Kidney epithelial cell (primary cell): ENCODE data around the gene NDUFV3. TPM values are rescaled to one million over a fixed set of nuclear protein-coding genes. Genes with fewer than 3 reads are reported as not detected.

ENCODE experiments used
- DNase-seq: peaks from one replicate; pipeline ENCODE4 v3.0.0-alpha.2; 2010; ENCODE audit warnings: low read depth
- H3K27me3 ChIP-seq: 2 replicates; pipeline ENCODE4 v1.6.0; 2011; ENCODE audit warnings: low read length; ENCODE audit not compliant: control insufficient read depth, insufficient read depth
- H3K36me3 ChIP-seq: 2 replicates; pipeline ENCODE4 v1.5.1; 2011; ENCODE audit warnings: low read length; ENCODE audit not compliant: control insufficient read depth, insufficient read depth
- H3K4me3 ChIP-seq: 2 replicates; pipeline ENCODE4 v1.5.1; 2011; ENCODE audit warnings: low read depth, mild to moderate bottlenecking, control low read depth, low read length
- CTCF ChIP-seq: IDR thresholded peaks from 2 replicates; pipeline ENCODE4 v1.5.1; 2011; ENCODE audit warnings: mild to moderate bottlenecking, moderate library complexity, low read length, control low read depth, inconsistent platforms; ENCODE audit not compliant: insufficient read depth, poor library complexity, severe bottlenecking
- total RNA-seq: library from RNA; depleted of rRNA; stranded (reverse); fragments of >200 nt; gene quantifications from 2 replicates; pipeline ENCODE4 v1.2.3, GENCODE V29; 2015

NDUFV3 gene
- total RNA-seq, 1 donor from 2014 or later: 32.8 TPM

DNA sequence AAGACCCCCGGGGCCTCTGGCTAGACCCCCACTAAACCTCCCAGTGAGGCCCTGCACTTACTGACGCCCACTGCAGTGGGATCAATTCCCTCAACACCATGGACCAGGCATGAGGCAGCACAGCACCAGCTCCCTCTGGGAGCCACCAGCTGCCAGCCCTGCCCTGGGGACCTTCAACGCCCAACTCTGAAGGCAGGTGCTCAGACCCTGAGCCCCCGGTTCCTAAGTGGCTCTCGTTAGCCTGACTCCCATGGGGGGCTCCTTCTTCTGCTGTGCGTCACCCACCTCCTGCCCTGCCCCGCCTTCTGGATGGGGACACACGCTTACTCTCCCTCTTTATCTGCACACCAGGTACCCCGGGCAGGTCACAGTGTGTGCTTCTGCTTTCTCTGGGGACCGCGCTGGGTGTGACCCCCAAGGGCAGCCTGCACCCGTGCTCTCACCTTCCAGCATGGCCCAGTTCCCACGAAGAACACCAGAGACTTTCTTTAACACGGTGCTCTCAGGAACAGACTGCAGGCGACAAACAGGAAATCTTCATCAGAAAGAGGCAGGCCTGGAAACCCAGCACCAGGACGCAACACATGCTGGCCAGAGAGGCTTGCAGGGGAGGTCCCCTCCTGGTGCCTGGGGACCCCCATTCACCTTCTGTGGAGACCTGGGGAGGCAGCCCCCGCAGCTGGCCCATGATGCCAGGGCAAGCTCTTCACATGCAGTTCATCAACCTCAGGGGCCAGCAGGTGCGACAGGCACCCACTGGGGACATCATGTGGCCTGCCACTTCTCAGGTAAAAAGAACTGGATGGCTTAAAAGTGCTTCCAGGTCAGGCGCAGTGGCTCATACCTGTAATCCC is 41.1 kb upstream of the NDUFV3 start:
- no peak for DNase-seq
- Histone ChIP-seq H3K27me3 (no peaks in the 10 kb centered on the region), H3K36me3 (peaks cover 10% of the 10 kb centered on the region), H3K4me3 (no peak overlapping the region)
- TF ChIP-seq CTCF: no peak

DNA sequence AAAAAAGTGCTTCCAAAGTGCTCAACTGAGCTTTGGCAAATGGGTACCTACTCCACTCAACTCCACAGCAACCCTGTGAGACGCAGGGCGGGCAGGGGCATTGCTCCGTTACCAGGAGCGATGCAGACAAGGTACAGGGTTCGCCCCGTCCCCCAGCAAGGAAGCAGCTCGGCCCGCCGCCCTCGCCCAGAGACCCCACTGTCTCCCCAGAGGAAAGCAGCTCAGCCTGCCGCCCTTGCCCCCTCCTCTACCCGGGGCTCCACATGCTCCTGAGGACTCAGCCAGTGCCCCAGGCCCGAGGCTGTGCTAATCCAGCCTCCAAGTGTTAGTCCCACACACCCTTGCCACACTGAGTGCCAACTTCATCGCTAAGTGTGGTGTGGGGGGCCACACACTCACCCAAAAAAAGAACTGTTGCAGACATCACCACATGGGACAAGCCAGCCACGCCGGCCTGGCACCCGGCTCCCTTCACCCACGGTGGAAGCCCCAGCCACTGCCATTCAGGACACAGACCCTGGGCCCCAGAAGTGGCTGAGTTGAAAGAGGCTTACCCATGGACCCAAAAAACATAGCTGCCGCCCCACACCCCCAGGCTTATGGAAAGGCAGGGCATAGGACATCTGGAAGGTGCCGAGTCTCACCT is 40.1 kb upstream of the NDUFV3 start:
- no peak for DNase-seq
- H3K36me3 ChIP-seq: peaks cover 10% of the 10 kb centered on the region
- no peak for TF ChIP-seq CTCF
- no peak overlapping the region for H3K4me3 ChIP-seq
- no peaks in the 10 kb centered on the region for H3K27me3 ChIP-seq

- H3K27me3 ChIP-seq: no peaks in the 10 kb centered on the region
- no peak overlapping the region for H3K4me3 ChIP-seq
- no peak for TF ChIP-seq CTCF
- H3K36me3 ChIP-seq: peaks cover 10% of the 10 kb centered on the region
- DNase-seq: no peak
These were observed 39.5 kb upstream of the NDUFV3 start for GRCh38 chr21:42853621-42854020.

DNA sequence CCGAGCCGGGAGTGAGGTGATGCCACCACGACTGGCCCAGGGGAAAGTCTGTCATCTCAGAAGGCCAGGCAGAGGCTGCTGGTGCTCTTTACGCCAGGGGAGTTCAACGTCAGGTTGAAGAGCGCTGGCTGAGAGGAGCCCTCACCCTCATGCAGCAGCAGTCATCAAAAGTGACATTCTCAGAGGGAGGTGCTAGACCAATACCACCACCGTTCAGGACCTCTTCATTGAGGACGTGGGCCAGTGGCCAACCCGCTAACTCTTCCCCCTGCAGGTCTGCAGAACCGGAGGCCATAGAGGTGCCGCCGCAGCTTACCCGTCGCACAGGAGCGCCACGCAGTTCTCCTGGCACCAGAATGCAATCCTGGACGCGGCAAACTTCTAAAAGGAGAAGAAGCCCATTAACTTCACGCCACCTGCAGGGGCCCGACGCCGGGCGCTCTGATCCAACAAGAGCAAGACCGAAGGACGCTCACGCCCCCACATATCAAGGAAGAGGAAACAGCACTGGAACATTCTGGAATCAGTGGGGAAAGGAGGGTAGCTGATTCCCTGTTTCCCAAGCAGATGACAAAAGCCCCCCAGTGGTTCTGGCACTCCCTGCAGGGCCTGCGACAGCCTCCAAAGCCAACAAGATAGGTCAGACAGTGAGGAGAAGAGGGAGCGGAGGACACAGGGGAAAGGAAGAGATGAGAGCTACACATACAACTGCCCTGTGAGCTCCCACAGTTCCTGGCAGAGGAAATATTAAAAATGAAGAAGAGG is 38.7 kb upstream of the NDUFV3 start:
- no peak for TF ChIP-seq CTCF
- H3K36me3 ChIP-seq: peaks cover 10% of the 10 kb centered on the region
- H3K4me3 ChIP-seq: no peak overlapping the region
- no peaks in the 10 kb centered on the region for H3K27me3 ChIP-seq
- no peak for DNase-seq

DNA sequence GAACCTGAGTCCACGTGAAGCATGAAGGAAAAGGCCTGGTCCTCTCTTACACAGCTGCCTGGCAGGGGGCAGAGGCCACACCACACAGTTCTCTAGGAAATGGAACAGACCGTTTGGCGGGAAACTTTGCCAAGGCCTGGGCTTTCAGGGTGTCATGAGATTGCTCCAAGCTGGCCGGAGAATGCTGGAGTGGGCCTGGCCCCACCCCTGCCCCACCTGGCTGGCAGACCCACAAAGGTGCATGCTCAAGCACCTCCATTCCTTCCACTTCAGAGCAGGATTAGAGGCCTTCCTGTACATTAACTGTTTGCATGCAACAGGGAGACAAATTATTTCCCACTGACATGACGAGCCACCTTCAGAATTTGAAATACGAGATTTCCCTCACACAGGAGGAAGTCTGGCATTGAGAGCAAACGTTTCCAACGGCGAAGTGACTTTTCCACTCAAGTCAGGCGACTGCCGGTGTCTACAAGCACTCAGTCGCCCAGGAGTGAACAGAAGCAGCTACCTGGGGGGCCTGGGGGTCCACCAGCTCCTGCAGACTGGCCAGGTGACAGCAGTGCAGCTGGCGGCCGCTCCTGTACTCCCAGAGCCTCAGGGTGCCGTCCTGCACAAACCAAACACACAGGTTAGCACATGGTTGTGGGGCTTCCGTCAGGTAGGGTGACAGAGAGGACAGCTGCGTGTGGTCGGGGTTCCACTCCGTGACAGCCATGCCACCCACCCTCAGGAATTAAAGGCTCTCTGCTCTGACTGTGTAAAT is 37.8 kb upstream of the NDUFV3 start:
- Histone ChIP-seq H3K36me3 (peaks cover 10% of the 10 kb centered on the region), H3K27me3 (no peaks in the 10 kb centered on the region), H3K4me3 (no peak overlapping the region)
- TF ChIP-seq CTCF: no peak
- DNase-seq: no peak
